A673 (cell line): ENCODE results near the gene NELL1. TPM values are rescaled to one million over a fixed set of nuclear protein-coding genes. Genes with fewer than 3 reads are reported as not detected.

ENCODE experiments used
- BruUV-seq: library from RNA; stranded (reverse); fragments of 400-500 nt; replicated peaks from 2 replicates; lab custom pipeline; 2021; lab: Mats Ljungman, UMichigan
- CTCF ChIA-PET: fragments of 300-600 bp; sonication (Branson Sonifier 250); formaldehyde crosslinking; loops from one replicate; lab custom pipeline; 2022; ENCODE audit warnings: antibody characterized with exemption; lab: Charles Lee
- POLR2A ChIA-PET: fragments of 300-600 bp; sonication (Branson Sonifier 250); formaldehyde crosslinking; loops from one replicate; lab custom pipeline; 2022; ENCODE audit warnings: antibody characterized with exemption; ENCODE audit not compliant: low non-redundant PET; lab: Charles Lee
- DNase-seq: peaks from one replicate; pipeline ENCODE4 v3.0.0-alpha.2; 2015; ENCODE audit warnings: low spot score
- H3K27ac ChIP-seq: fragments of 200-600 bp; sonication (generic); 2 replicates; pipeline ENCODE4 v1.5.1; 2016; ENCODE audit warnings: mixed run types, low read depth, mild to moderate bottlenecking, mixed read lengths, antibody characterized with exemption, low read length; ENCODE audit not compliant: poor library complexity, severe bottlenecking
- H3K27me3 ChIP-seq: fragments of 200-600 bp; sonication (generic); replicated peaks from 2 replicates; pipeline ENCODE4 v1.6.1; 2017; ENCODE audit warnings: mixed run types, low read depth, mild to moderate bottlenecking, mixed read lengths, antibody characterized with exemption, low read length; ENCODE audit not compliant: insufficient read depth, poor library complexity
- H3K36me3 ChIP-seq: fragments of 200-600 bp; sonication (generic); 2 replicates; pipeline ENCODE4 v1.6.1; 2016; ENCODE audit warnings: mixed run types, mild to moderate bottlenecking, mixed read lengths, antibody characterized with exemption, low read length; ENCODE audit not compliant: insufficient read depth, poor library complexity, severe bottlenecking
- H3K4me1 ChIP-seq: fragments of 200-600 bp; sonication (generic); 2 replicates; pipeline ENCODE4 v1.6.1; 2017; ENCODE audit warnings: mixed run types, mild to moderate bottlenecking, mixed read lengths, antibody characterized with exemption, low read length; ENCODE audit not compliant: insufficient read depth, poor library complexity, severe bottlenecking
- H3K4me3 ChIP-seq: fragments of 200-600 bp; sonication (generic); 2 replicates; pipeline ENCODE4 v1.5.1; 2016; ENCODE audit warnings: low read depth, mixed run types, mild to moderate bottlenecking, mixed read lengths, low read length; ENCODE audit not compliant: poor library complexity, severe bottlenecking
- H3K9me3 ChIP-seq: fragments of 200-600 bp; sonication (generic); 2 replicates; pipeline ENCODE4 v1.6.1; 2016; ENCODE audit warnings: mixed run types, low read depth, mild to moderate bottlenecking, mixed read lengths, antibody characterized with exemption, low read length; ENCODE audit not compliant: poor library complexity, severe bottlenecking
- EZH2 ChIP-seq: fragments of 200-600 bp; sonication (generic); IDR thresholded peaks from 2 replicates; pipeline ENCODE4 v1.6.1; 2017; ENCODE audit warnings: borderline replicate concordance, low read depth, mild to moderate bottlenecking, mixed read lengths, antibody characterized with exemption, low read length; ENCODE audit not compliant: poor library complexity, severe bottlenecking
- intact Hi-C: fragments of 100-400 bp; cut with micrococcal nuclease; formaldehyde crosslinking; loops from one replicate; pipeline ENCODE4 v1.10.0; 2022; ENCODE audit not compliant: unreplicated experiment
- total RNA-seq: library from RNA; stranded (reverse); gene quantifications from 2 replicates; pipeline ENCODE4 v1.2.3, GENCODE V29; 2021
- TF ChIP-seq, protein P1 (sequence below): fragments of 300-800, 200-600 bp; sonication (generic); conservative IDR thresholded peaks from 2 replicates; pipeline ENCODE4 v1.5.1; 2017; ENCODE audit warnings: low read depth, mild to moderate bottlenecking, antibody characterized with exemption, low read length, moderate library complexity, mixed read lengths

Gene NELL1
- total RNA-seq, 1 experiment from 2014 or later: 0.32 TPM

DNA sequence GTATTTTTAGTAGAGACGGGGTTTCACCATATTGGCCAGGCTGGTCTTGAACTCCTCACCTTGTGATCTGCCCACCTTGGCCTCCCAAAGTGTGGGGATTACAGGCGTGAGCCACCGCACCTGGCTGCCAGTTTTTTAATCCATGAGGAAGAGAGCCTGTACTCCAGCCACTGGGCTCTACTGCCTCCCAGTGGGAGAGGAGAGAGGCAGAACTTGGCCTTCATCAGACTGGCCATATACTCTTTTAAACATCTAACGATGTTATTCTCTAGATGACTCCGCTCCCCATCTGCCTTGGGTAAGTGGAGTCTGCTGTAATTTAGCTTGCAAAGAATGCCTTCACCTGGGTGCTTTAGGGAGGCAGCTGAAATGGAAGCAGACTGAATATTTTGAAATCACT lies 35.3 kb upstream of the NELL1 start:
- H3K4me1 ChIP-seq: no peaks in the 10 kb centered on the region
- H3K9me3 ChIP-seq: no peaks in the 10 kb centered on the region
- no peak overlapping the region for H3K27ac ChIP-seq
- H3K4me3 ChIP-seq: no peak overlapping the region
- intact Hi-C loops: no loop called here
- no peak for DNase-seq
- no peaks in the 10 kb centered on the region for H3K36me3 ChIP-seq
- no TSS peak for BruUV-seq
- no peaks in the 10 kb centered on the region for H3K27me3 ChIP-seq
- POLR2A ChIA-PET: no interaction called here
- TF ChIP-seq, protein P1, sequence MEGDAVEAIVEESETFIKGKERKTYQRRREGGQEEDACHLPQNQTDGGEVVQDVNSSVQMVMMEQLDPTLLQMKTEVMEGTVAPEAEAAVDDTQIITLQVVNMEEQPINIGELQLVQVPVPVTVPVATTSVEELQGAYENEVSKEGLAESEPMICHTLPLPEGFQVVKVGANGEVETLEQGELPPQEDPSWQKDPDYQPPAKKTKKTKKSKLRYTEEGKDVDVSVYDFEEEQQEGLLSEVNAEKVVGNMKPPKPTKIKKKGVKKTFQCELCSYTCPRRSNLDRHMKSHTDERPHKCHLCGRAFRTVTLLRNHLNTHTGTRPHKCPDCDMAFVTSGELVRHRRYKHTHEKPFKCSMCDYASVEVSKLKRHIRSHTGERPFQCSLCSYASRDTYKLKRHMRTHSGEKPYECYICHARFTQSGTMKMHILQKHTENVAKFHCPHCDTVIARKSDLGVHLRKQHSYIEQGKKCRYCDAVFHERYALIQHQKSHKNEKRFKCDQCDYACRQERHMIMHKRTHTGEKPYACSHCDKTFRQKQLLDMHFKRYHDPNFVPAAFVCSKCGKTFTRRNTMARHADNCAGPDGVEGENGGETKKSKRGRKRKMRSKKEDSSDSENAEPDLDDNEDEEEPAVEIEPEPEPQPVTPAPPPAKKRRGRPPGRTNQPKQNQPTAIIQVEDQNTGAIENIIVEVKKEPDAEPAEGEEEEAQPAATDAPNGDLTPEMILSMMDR: no peak
- no peak for TF ChIP-seq EZH2
- CTCF ChIA-PET: no interaction called here

DNA sequence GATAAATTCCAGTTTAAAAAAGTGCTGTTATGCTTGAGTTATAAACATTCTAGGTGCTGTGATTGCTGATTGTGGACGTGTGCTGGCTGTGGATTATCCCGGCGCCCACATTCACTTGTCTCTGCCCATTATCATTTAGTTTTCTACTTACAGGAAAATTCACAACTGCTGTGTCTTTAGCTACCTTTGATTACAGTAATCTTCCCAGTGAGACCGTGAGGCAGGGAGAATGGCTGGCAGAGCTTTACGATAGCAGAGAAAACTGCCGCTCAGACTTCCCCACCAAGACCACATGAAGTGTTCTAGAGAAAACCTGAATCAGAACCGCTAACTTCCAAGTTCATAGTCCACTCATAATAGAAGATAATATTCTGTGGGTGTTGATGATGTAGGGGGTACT lies 34.6 kb upstream of the NELL1 start:
- no TSS peak for BruUV-seq
- H3K27ac ChIP-seq: no peak overlapping the region
- no peak for DNase-seq
- intact Hi-C loops: no loop called here
- TF ChIP-seq EZH2: no peak
- TF ChIP-seq, protein P1: no peak
- H3K27me3 ChIP-seq: no peaks in the 10 kb centered on the region
- CTCF ChIA-PET: no interaction called here
- H3K4me3 ChIP-seq: no peak overlapping the region
- no peaks in the 10 kb centered on the region for H3K36me3 ChIP-seq
- POLR2A ChIA-PET: no interaction called here
- no peaks in the 10 kb centered on the region for H3K4me1 ChIP-seq
- no peaks in the 10 kb centered on the region for H3K9me3 ChIP-seq

DNA sequence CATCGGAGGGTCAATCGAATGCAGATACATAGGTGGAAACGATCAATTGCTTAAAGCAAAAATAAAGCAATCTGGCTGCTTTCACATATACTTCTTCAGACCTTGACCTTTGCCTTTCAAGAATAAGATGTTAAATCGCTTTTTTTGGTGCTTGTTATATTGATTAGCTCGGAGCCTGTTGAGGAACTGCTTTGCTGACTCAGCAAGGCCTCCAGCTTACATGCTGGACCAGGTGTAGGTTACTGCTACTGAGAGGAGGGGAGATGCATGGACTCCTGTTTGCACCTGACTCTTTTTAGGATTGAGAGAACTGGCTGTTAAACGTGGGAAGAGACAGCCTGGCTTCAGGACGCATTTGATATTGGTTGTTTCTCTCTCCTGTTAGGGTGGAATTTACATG lies 31.3 kb upstream of the NELL1 start:
- BruUV-seq: no TSS peak
- H3K27me3 ChIP-seq: no peaks in the 10 kb centered on the region
- no peaks in the 10 kb centered on the region for H3K9me3 ChIP-seq
- TF ChIP-seq, protein P1: no peak
- no peak for TF ChIP-seq EZH2
- DNase-seq: no peak
- H3K4me1 ChIP-seq: no peaks in the 10 kb centered on the region
- intact Hi-C loops: no loop called here
- no peak overlapping the region for H3K27ac ChIP-seq
- POLR2A ChIA-PET: no interaction called here
- no peaks in the 10 kb centered on the region for H3K36me3 ChIP-seq
- no peak overlapping the region for H3K4me3 ChIP-seq
- CTCF ChIA-PET: no interaction called here
